ENCODE measurements around the gene HJURP. TPM values are rescaled to one million over a fixed set of nuclear protein-coding genes. Genes with fewer than 3 reads are reported as not detected.
"Not testable (repeated sequence)": the region's sequence is repeated elsewhere in the genome, so short reads cannot be mapped to it uniquely, and the experiment has no call there.

HJURP gene
- total RNA-seq, 4 donors from 2014 or later: 0.22 to 0.60 TPM; not detected in 2

DNA sequence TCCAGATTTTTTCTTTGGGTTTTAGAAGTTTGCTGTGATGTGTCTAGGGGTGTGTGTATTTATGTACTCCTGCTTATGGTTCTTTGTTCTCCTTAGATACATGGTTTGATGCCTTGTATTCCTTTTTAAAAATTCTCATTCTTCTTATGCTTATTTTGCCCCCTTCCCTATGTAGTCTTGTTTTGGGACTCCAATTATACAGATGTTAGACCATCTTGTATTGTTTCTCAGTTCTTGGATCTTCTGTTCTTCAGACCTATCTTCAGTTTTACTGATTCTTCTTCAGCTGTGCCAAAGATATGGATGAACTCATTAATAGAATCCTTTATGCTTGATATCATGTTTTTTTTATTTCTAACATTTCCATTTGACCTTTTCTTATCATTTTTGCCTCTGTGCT, 28.0 kb upstream of the HJURP start:
- no peak overlapping the region for H3K4me3 ChIP-seq
- TF ChIP-seq, protein P1, sequence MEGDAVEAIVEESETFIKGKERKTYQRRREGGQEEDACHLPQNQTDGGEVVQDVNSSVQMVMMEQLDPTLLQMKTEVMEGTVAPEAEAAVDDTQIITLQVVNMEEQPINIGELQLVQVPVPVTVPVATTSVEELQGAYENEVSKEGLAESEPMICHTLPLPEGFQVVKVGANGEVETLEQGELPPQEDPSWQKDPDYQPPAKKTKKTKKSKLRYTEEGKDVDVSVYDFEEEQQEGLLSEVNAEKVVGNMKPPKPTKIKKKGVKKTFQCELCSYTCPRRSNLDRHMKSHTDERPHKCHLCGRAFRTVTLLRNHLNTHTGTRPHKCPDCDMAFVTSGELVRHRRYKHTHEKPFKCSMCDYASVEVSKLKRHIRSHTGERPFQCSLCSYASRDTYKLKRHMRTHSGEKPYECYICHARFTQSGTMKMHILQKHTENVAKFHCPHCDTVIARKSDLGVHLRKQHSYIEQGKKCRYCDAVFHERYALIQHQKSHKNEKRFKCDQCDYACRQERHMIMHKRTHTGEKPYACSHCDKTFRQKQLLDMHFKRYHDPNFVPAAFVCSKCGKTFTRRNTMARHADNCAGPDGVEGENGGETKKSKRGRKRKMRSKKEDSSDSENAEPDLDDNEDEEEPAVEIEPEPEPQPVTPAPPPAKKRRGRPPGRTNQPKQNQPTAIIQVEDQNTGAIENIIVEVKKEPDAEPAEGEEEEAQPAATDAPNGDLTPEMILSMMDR (IDR thresholded peaks at IDR 0.05): no peak
- no peak for TF ChIP-seq POLR2A (IDR thresholded peaks at IDR 0.05)
- no peak for TF ChIP-seq EP300 (IDR thresholded peaks at IDR 0.05)
- H3K36me3 ChIP-seq: no peaks in the 10 kb centered on the region
- no peak for DNase-seq (ENCODE audit: low spot score in 2 of 2)
- H3K27ac ChIP-seq: no peak overlapping the region
- no peaks in the 10 kb centered on the region for H3K4me1 ChIP-seq
- H3K27me3 ChIP-seq: no peaks in the 10 kb centered on the region
- peaks cover 0 to 36% (median 8%) of the 10 kb centered on the region in 4 donors for H3K9me3 ChIP-seq

DNA sequence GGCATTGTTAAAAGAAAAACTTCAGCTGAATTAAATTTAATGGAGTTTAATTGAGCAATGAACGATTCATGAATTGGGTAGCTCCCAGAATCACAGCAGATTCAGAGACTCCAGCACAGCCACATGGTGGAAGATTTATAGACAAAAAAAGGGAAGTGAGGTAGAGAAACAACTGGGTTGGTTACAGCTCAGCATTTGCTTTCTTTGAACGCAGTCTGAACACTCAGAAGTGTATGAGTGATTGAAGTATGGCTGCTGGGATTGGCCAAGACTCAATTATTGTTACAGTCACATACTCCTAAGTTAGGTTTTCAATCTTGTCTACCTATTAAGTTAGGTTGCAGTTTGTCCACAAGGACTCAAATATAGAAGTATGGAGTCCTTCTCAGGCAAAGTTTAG, 17.8 kb upstream of the HJURP start:
- H3K9me3 ChIP-seq: peaks cover 0 to 22% (median 4%) of the 10 kb centered on the region in 4 donors
- H3K4me1 ChIP-seq; H3K36me3 ChIP-seq; H3K27me3 ChIP-seq; DNase-seq (ENCODE audit: low spot score in 2 of 2); H3K27ac ChIP-seq; H3K4me3 ChIP-seq: not testable (repeated sequence)
- 42 to 55% methylated on average over 2 of the region's 2 CpGs for WGBS, 2 donors

DNA sequence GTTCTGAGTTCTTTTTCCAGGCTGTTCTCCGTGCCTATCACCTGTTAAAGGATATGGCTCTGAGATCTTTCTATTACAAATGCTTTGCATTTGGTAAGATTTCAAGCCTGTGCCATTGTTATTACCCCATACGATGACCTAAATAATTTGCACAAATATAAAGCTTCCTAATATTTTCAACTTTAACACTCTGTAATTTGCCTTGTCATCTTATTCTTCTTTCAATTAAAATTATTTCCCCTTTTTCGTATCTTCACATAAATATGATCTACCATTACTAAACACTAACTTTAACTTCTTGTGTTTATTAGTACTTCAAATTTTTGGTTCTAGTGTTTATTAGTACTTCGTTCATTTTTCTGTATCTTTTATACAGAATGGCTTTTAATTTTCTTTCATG, 17.1 kb upstream of the HJURP start:
- peaks cover 0 to 6% (median 0%) of the 10 kb centered on the region in 4 donors for H3K4me1 ChIP-seq
- DNase-seq (ENCODE audit: low spot score in 2 of 2): no peak
- H3K9me3 ChIP-seq: peaks cover 0 to 22% (median 4%) of the 10 kb centered on the region in 4 donors
- WGBS, 2 donors: 67% methylated on average over 4 of the region's 4 CpGs
- TF ChIP-seq EP300 (IDR thresholded peaks at IDR 0.05) (no peak), POLR2A (IDR thresholded peaks at IDR 0.05) (no peak)
- TF ChIP-seq, protein P1 (IDR thresholded peaks at IDR 0.05): no peak
- peaks cover 0 to 3% (median 0%) of the 10 kb centered on the region in 3 donors for H3K36me3 ChIP-seq
- no peak overlapping the region for H3K4me3 ChIP-seq
- H3K27ac ChIP-seq: no peak overlapping the region
- peaks cover 0 to 9% of the 10 kb centered on the region in 2 donors for H3K27me3 ChIP-seq

DNA sequence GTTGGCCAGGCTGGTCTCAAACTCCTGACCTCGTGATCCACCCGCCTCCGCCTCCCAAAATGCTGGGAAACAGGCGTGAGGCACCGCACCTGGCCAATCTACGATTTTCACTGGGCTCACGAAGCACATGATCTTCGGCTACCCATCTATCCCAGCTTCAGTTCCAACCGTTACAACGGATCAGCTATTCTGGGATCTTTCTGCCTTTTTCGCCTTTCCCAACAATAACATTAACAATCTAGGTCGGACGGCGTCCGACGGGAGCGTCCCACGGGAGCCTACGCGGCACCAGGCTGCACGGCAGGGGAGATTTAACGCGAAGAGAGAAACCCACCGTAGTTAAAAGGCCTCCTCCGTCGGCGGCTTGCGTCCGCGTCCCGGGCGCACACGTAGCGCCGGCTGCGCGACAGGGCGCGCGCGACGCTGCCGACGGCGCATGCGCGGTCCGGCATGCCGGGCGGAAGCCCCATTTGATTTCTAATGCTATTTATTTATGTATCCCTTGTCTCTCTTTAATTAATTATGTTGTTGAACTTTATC, 13.7 kb upstream of the HJURP start, which contains the start of gene MSL3B:
MSL3B (minus strand) TSS at position 394 of the 540 bp plus-strand sequence.
- WGBS, 2 donors: 13 to 14% methylated on average over 50 of the region's 50 CpGs
- Histone ChIP-seq H3K9me3 (peaks cover 0 to 22% (median 4%) of the 10 kb centered on the region in 4 donors), H3K4me1 (peaks cover 0 to 6% (median 0%) of the 10 kb centered on the region in 4 donors), H3K27ac (no peak within 1 kb of the TSS), H3K4me3 (peak within 1 kb of the TSS in 3 of 4 donors; percentile 13 to 48 (median 47)), H3K27me3 (peaks cover 0 to 9% of the 10 kb centered on the region in 2 donors), H3K36me3 (peaks cover 0 to 6% (median 0%) of the 10 kb centered on the region in 3 donors)
- no peak for DNase-seq (ENCODE audit: low spot score in 2 of 2)
- no peak for TF ChIP-seq EP300 (IDR thresholded peaks at IDR 0.05)
- TF ChIP-seq, protein P1 (IDR thresholded peaks at IDR 0.05): no peak
- TF ChIP-seq POLR2A (IDR thresholded peaks at IDR 0.05): no peak

DNA sequence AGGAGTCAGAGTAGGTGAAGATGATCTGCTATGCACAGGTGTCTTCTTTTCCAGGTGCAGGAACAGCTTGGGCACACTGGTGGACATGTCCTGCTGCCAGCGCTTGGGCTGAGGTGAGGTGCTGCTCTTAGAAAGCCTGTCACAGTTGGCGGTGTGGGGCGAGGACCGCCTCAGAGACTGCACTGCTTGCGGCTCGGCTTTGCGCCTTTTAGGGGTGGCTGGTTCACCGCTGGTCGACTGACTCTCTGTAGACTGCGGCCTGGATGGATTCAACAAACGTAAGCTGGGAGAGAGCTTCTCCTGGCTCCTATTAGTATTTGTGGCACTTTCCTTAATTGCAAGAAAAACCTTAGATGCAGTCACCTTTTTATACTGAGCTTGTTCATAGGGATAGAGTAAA, 12.1 kb upstream of the HJURP start:
- peaks cover 0 to 6% (median 0%) of the 10 kb centered on the region in 3 donors for H3K36me3 ChIP-seq

More for the DNA sequence above, 12.1 kb upstream of the HJURP start:
- no peak overlapping the region for H3K4me3 ChIP-seq
- TF ChIP-seq EP300 (IDR thresholded peaks at IDR 0.05) (no peak), POLR2A (IDR thresholded peaks at IDR 0.05) (no peak)
- TF ChIP-seq, protein P1 (IDR thresholded peaks at IDR 0.05): no peak
- H3K4me1 ChIP-seq: peaks cover 0 to 6% (median 0%) of the 10 kb centered on the region in 4 donors
- WGBS, 2 donors: 99 to 100% methylated on average over 11 of the region's 11 CpGs
- DNase-seq (ENCODE audit: low spot score in 2 of 2): no peak
- peaks cover 0 to 9% of the 10 kb centered on the region in 2 donors for H3K27me3 ChIP-seq
- no peak overlapping the region for H3K27ac ChIP-seq
- H3K9me3 ChIP-seq: peaks cover 0 to 22% (median 4%) of the 10 kb centered on the region in 4 donors
